HEK293 (cell line): ENCODE data around the gene C1orf74.

ENCODE experiments used
- KLF7 ChIP-seq: fragments of 450-650 bp; formaldehyde crosslinking; IDR thresholded peaks from 2 replicates; pipeline ENCODE4 v1.5.1; 2016; ENCODE audit warnings: missing biosample characterization, missing genetic modification characterization, borderline replicate concordance
- SCRT2 ChIP-seq: fragments of 450-650 bp; formaldehyde crosslinking; IDR thresholded peaks from 2 replicates; pipeline ENCODE4 v1.5.1; 2016; ENCODE audit warnings: missing biosample characterization, missing genetic modification characterization
- ZNF169 ChIP-seq: fragments of 450-650 bp; formaldehyde crosslinking; IDR thresholded peaks from 2 replicates; pipeline ENCODE4 v1.5.1; 2016; ENCODE audit warnings: missing biosample characterization, missing genetic modification characterization
- ZNF214 ChIP-seq: fragments of 450-650 bp; formaldehyde crosslinking; IDR thresholded peaks from 2 replicates; pipeline ENCODE4 v1.5.1; 2017; ENCODE audit warnings: missing biosample characterization, mild to moderate bottlenecking, missing genetic modification characterization, borderline replicate concordance
- ZNF24 ChIP-seq: fragments of 450-650 bp; formaldehyde crosslinking; IDR thresholded peaks from 2 replicates; pipeline ENCODE4 v1.5.1; 2016; ENCODE audit warnings: missing biosample characterization, missing genetic modification characterization
- ZNF354C ChIP-seq: fragments of 450-650 bp; formaldehyde crosslinking; IDR thresholded peaks from 2 replicates; pipeline ENCODE4 v1.5.1; 2016; ENCODE audit warnings: missing biosample characterization, missing genetic modification characterization, low read depth, borderline replicate concordance
- ZNF501 ChIP-seq: fragments of 450-650 bp; formaldehyde crosslinking; IDR thresholded peaks from 2 replicates; pipeline ENCODE4 v1.5.1; 2016; ENCODE audit warnings: missing biosample characterization, missing genetic modification characterization
- ZNF510 ChIP-seq: fragments of 450-650 bp; formaldehyde crosslinking; IDR thresholded peaks from 2 replicates; pipeline ENCODE4 v1.5.1; 2018; ENCODE audit warnings: mild to moderate bottlenecking, missing genetic modification characterization, missing biosample characterization; ENCODE audit not compliant: insufficient replicate concordance
- ZNF600 ChIP-seq: fragments of 450-650 bp; formaldehyde crosslinking; IDR thresholded peaks from 2 replicates; pipeline ENCODE4 v1.5.1; 2016; ENCODE audit warnings: missing biosample characterization, missing genetic modification characterization
- ZNF610 ChIP-seq: fragments of 450-650 bp; formaldehyde crosslinking; IDR thresholded peaks from 2 replicates; pipeline ENCODE4 v1.5.1; 2016; ENCODE audit warnings: missing biosample characterization, missing genetic modification characterization, borderline replicate concordance
- ZNF629 ChIP-seq: fragments of 450-650 bp; formaldehyde crosslinking; IDR thresholded peaks from 2 replicates; pipeline ENCODE4 v1.5.1; 2017; ENCODE audit warnings: missing biosample characterization, missing genetic modification characterization
- ZNF658 ChIP-seq: fragments of 450-650 bp; formaldehyde crosslinking; IDR thresholded peaks from 2 replicates; pipeline ENCODE4; 2016; ENCODE audit warnings: missing biosample characterization, missing genetic modification characterization
- ZNF664 ChIP-seq: fragments of 450-650 bp; formaldehyde crosslinking; IDR thresholded peaks from 2 replicates; pipeline ENCODE4 v1.5.1; 2016; ENCODE audit warnings: missing biosample characterization, missing genetic modification characterization
- ZNF677 ChIP-seq: fragments of 450-650 bp; IDR thresholded peaks from 2 replicates; pipeline ENCODE4 v1.5.0; 2018; ENCODE audit warnings: missing biosample characterization, mild to moderate bottlenecking, missing genetic modification characterization, moderate library complexity
- ZNF707 ChIP-seq: fragments of 450-650 bp; formaldehyde crosslinking; IDR thresholded peaks from 2 replicates; pipeline ENCODE4 v1.5.1; 2016; ENCODE audit warnings: missing biosample characterization, missing genetic modification characterization
- ZNF747 ChIP-seq: fragments of 450-650 bp; formaldehyde crosslinking; IDR thresholded peaks from 2 replicates; pipeline ENCODE4 v1.5.1; 2016; ENCODE audit warnings: missing biosample characterization, missing genetic modification characterization
- ZXDB ChIP-seq: fragments of 450-650 bp; formaldehyde crosslinking; IDR thresholded peaks from 2 replicates; pipeline ENCODE4 v1.5.1; 2016; ENCODE audit warnings: missing biosample characterization, missing genetic modification characterization
- TF ChIP-seq, protein P1 (sequence below): fragments of 450-650 bp; formaldehyde crosslinking; IDR thresholded peaks from 2 replicates; pipeline ENCODE4 v1.5.1; 2016; ENCODE audit warnings: missing biosample characterization, missing genetic modification characterization
- TF ChIP-seq, protein P2 (sequence below): fragments of 450-650 bp; formaldehyde crosslinking; IDR thresholded peaks from 2 replicates; pipeline ENCODE4 v1.5.1; 2016; ENCODE audit warnings: missing biosample characterization, missing genetic modification characterization
- TF ChIP-seq, protein P3 (sequence below): fragments of 450-650 bp; formaldehyde crosslinking; IDR thresholded peaks from 2 replicates; pipeline ENCODE4 v1.5.1; 2016; ENCODE audit warnings: missing biosample characterization, missing genetic modification characterization
- TF ChIP-seq, protein P4 (sequence below): fragments of 450-650 bp; formaldehyde crosslinking; IDR thresholded peaks from 2 replicates; pipeline ENCODE4 v1.5.1; 2016; ENCODE audit warnings: missing biosample characterization, missing genetic modification characterization
- TF ChIP-seq, protein P5 (sequence below): fragments of 450-650 bp; formaldehyde crosslinking; IDR thresholded peaks from 2 replicates; pipeline ENCODE4 v1.5.1; 2016; ENCODE audit warnings: missing biosample characterization, missing genetic modification characterization
- TF ChIP-seq, protein P6 (sequence below): fragments of 450-650 bp; formaldehyde crosslinking; IDR thresholded peaks from 2 replicates; pipeline ENCODE4 v1.5.1; 2016; ENCODE audit warnings: missing biosample characterization, missing genetic modification characterization
- TF ChIP-seq, protein P7 (sequence below): fragments of 450-650 bp; formaldehyde crosslinking; IDR thresholded peaks from 2 replicates; pipeline ENCODE4 v1.5.1; 2016; ENCODE audit warnings: missing biosample characterization, missing genetic modification characterization
- TF ChIP-seq, protein P8 (sequence below): fragments of 450-650 bp; IDR thresholded peaks from 2 replicates; pipeline ENCODE4 v1.5.1; 2018; ENCODE audit warnings: missing biosample characterization, mild to moderate bottlenecking, missing genetic modification characterization

C1orf74 gene

DNA sequence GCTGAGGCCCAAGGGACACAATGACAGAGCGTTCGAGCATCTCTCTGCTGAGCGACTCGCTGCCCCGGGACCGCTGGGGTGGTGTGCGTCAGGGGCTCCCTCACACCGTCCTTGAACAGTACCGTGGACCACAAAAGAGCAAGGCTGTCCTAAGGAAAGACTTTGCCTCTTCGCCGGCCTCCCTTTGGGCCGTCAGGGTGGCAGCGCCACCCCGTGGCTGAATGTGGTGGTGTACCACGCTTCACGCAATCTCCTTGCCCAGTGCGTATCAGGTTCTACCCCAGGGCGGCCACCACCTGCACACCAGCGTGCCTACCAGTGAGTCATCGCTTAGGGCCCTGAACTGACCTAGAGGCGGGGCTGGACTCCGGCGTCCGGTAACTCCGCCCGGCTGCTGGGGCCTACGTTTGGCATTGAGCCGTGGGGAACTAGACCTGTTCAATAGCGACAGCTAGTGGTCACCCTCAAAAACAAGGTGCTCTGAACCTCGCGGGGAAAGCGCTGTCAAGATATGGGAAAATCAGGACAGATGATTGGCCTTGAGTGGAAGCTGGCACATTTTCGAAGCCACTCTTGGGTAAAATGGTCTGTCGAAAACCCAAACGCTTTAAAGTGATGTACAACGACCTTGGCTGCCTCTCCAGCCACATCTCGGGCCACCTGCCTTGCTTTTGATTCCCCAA, 36.6 kb downstream of the C1orf74 start (continued):
- TF ChIP-seq, protein P1, sequence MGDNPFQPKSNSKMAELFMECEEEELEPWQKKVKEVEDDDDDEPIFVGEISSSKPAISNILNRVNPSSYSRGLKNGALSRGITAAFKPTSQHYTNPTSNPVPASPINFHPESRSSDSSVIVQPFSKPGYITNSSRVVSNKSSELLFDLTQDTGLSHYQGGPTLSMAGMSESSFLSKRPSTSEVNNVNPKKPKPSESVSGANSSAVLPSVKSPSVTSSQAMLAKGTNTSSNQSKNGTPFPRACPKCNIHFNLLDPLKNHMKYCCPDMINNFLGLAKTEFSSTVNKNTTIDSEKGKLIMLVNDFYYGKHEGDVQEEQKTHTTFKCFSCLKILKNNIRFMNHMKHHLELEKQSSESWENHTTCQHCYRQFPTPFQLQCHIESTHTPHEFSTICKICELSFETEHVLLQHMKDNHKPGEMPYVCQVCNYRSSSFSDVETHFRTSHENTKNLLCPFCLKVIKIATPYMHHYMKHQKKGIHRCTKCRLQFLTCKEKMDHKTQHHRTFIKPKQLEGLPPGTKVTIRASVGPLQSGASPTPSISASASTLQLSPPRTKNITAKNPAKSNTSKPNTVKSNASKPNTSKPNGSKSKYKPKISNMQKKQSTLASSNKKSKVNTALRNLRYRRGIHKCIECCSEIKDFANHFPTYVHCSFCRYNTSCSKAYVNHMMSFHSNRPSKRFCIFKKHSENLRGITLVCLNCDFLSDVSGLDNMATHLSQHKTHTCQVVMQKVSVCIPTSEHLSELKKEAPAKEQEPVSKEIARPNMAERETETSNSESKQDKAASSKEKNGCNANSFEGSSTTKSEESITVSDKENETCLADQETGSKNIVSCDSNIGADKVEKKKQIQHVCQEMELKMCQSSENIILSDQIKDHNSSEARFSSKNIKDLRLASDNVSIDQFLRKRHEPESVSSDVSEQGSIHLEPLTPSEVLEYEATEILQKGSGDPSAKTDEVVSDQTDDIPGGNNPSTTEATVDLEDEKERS (tag by site-specific recombination) = peak; percentile 11; the same call in 1 of the 2 replicates
- TF ChIP-seq ZNF510 (no peak), ZNF629 (tag by site-specific recombination) (peak; percentile 84), SCRT2 (tag by site-specific recombination) (peak; percentile 62), ZNF664 (no peak), ZNF24 (tag by site-specific recombination) (peak; percentile 87), ZXDB (tag by site-specific recombination) (peak; percentile 76), ZNF169 (tag by site-specific recombination) (no peak), ZNF658 (no peak), ZNF600 (tag by site-specific recombination) (peak; percentile 95), ZNF214 (no peak), ZNF610 (tag by site-specific recombination) (peak; percentile 71; the same call in 1 of the 2 replicates), KLF7 (no peak), ZNF501 (tag by site-specific recombination) (peak; percentile 91; the same call in 1 of the 2 replicates), ZNF354C (tag by site-specific recombination) (no peak), ZNF707 (tag by site-specific recombination) (no peak), ZNF747 (tag by site-specific recombination) (no peak), ZNF677 (tag by site-specific recombination) (no peak)
- TF ChIP-seq, protein P2, sequence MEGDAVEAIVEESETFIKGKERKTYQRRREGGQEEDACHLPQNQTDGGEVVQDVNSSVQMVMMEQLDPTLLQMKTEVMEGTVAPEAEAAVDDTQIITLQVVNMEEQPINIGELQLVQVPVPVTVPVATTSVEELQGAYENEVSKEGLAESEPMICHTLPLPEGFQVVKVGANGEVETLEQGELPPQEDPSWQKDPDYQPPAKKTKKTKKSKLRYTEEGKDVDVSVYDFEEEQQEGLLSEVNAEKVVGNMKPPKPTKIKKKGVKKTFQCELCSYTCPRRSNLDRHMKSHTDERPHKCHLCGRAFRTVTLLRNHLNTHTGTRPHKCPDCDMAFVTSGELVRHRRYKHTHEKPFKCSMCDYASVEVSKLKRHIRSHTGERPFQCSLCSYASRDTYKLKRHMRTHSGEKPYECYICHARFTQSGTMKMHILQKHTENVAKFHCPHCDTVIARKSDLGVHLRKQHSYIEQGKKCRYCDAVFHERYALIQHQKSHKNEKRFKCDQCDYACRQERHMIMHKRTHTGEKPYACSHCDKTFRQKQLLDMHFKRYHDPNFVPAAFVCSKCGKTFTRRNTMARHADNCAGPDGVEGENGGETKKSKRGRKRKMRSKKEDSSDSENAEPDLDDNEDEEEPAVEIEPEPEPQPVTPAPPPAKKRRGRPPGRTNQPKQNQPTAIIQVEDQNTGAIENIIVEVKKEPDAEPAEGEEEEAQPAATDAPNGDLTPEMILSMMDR (tag by site-specific recombination) = peak; percentile 98
- TF ChIP-seq, protein P3, sequence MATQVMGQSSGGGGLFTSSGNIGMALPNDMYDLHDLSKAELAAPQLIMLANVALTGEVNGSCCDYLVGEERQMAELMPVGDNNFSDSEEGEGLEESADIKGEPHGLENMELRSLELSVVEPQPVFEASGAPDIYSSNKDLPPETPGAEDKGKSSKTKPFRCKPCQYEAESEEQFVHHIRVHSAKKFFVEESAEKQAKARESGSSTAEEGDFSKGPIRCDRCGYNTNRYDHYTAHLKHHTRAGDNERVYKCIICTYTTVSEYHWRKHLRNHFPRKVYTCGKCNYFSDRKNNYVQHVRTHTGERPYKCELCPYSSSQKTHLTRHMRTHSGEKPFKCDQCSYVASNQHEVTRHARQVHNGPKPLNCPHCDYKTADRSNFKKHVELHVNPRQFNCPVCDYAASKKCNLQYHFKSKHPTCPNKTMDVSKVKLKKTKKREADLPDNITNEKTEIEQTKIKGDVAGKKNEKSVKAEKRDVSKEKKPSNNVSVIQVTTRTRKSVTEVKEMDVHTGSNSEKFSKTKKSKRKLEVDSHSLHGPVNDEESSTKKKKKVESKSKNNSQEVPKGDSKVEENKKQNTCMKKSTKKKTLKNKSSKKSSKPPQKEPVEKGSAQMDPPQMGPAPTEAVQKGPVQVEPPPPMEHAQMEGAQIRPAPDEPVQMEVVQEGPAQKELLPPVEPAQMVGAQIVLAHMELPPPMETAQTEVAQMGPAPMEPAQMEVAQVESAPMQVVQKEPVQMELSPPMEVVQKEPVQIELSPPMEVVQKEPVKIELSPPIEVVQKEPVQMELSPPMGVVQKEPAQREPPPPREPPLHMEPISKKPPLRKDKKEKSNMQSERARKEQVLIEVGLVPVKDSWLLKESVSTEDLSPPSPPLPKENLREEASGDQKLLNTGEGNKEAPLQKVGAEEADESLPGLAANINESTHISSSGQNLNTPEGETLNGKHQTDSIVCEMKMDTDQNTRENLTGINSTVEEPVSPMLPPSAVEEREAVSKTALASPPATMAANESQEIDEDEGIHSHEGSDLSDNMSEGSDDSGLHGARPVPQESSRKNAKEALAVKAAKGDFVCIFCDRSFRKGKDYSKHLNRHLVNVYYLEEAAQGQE = peak; percentile 71
- TF ChIP-seq, protein P4, sequence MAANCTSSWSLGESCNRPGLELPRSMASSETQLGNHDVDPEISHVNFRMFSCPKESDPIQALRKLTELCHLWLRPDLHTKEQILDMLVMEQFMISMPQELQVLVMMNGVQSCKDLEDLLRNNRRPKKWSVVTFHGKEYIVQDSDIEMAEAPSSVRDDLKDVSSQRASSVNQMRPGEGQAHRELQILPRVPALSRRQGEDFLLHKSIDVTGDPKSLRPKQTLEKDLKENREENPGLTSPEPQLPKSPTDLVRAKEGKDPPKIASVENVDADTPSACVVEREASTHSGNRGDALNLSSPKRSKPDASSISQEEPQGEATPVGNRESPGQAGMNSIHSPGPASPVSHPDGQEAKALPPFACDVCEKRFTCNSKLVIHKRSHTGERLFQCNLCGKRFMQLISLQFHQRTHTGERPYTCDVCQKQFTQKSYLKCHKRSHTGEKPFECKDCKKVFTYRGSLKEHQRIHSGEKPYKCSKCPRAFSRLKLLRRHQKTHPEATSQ = no peak
- TF ChIP-seq, protein P5, sequence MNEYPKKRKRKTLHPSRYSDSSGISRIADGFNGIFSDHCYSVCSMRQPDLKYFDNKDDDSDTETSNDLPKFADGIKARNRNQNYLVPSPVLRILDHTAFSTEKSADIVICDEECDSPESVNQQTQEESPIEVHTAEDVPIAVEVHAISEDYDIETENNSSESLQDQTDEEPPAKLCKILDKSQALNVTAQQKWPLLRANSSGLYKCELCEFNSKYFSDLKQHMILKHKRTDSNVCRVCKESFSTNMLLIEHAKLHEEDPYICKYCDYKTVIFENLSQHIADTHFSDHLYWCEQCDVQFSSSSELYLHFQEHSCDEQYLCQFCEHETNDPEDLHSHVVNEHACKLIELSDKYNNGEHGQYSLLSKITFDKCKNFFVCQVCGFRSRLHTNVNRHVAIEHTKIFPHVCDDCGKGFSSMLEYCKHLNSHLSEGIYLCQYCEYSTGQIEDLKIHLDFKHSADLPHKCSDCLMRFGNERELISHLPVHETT = peak; percentile 32; the same call in 1 of the 2 replicates
- TF ChIP-seq, protein P6, sequence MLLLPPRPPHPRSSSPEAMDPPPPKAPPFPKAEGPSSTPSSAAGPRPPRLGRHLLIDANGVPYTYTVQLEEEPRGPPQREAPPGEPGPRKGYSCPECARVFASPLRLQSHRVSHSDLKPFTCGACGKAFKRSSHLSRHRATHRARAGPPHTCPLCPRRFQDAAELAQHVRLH (tag by site-specific recombination) = peak; percentile 95
- TF ChIP-seq, protein P7, sequence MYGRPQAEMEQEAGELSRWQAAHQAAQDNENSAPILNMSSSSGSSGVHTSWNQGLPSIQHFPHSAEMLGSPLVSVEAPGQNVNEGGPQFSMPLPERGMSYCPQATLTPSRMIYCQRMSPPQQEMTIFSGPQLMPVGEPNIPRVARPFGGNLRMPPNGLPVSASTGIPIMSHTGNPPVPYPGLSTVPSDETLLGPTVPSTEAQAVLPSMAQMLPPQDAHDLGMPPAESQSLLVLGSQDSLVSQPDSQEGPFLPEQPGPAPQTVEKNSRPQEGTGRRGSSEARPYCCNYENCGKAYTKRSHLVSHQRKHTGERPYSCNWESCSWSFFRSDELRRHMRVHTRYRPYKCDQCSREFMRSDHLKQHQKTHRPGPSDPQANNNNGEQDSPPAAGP (tag by site-specific recombination) = peak; percentile 72
- TF ChIP-seq, protein P8, sequence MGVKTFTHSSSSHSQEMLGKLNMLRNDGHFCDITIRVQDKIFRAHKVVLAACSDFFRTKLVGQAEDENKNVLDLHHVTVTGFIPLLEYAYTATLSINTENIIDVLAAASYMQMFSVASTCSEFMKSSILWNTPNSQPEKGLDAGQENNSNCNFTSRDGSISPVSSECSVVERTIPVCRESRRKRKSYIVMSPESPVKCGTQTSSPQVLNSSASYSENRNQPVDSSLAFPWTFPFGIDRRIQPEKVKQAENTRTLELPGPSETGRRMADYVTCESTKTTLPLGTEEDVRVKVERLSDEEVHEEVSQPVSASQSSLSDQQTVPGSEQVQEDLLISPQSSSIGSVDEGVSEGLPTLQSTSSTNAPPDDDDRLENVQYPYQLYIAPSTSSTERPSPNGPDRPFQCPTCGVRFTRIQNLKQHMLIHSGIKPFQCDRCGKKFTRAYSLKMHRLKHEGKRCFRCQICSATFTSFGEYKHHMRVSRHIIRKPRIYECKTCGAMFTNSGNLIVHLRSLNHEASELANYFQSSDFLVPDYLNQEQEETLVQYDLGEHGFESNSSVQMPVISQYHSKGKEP (tag by site-specific recombination) = peak; percentile 37; the same call in 1 of the 2 replicates
